ENCODE data around the gene NOL9.

DNA sequence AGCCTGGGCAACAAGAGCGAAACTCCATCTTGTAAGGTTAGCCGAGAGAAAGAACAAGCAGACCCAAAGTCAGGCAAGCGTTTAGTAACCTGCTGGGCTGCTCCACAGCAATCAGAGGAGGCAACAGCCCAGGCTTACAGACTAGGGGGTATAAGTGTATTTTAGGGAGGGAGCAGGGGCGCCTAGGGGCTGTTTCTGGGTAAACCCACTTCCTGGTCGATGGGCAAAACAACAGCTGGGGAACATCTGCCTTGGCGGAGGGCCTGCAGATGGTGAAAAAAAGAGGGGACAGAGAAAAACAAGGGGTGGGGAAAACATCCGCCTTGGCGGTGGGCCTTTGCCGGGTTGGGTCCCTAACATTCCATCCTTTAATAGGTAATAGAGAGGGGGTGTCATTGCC, 6.0 kb upstream of the NOL9 start:
- TF ChIP-seq, protein P1, sequence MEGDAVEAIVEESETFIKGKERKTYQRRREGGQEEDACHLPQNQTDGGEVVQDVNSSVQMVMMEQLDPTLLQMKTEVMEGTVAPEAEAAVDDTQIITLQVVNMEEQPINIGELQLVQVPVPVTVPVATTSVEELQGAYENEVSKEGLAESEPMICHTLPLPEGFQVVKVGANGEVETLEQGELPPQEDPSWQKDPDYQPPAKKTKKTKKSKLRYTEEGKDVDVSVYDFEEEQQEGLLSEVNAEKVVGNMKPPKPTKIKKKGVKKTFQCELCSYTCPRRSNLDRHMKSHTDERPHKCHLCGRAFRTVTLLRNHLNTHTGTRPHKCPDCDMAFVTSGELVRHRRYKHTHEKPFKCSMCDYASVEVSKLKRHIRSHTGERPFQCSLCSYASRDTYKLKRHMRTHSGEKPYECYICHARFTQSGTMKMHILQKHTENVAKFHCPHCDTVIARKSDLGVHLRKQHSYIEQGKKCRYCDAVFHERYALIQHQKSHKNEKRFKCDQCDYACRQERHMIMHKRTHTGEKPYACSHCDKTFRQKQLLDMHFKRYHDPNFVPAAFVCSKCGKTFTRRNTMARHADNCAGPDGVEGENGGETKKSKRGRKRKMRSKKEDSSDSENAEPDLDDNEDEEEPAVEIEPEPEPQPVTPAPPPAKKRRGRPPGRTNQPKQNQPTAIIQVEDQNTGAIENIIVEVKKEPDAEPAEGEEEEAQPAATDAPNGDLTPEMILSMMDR (IDR thresholded peaks at IDR 0.05) = no peak
- TF ChIP-seq POLR2A (IDR thresholded peaks at IDR 0.05) (no peak), POLR2AphosphoS5 (IDR thresholded peaks at IDR 0.05; ENCODE audit: insufficient read depth in 1 of 2, low read depth in 1 of 2) (no peak)

Measured in vagina (tissue), 2 donors.